A549 (cell line): ENCODE data around the gene OR6N1.

Source experiments
- BHLHE40 ChIP-seq: IDR thresholded peaks from 2 replicates; pipeline ENCODE4 v1.6.1; 2012; ENCODE audit warnings: low read depth, low read length, inconsistent platforms
- CEBPB ChIP-seq, 2 experiments: fragments of >200 bp in 1 of 2; sonication (Bioruptor Twin) in 1 of 2; formaldehyde crosslinking in 1 of 2; IDR thresholded peaks; 2 replicates each; pipeline ENCODE4 v1.6.1; 2012 to 2016
- CHD2 ChIP-seq: fragments of 150-350 bp; IDR thresholded peaks from 2 replicates; pipeline ENCODE4 v1.6.1; 2014; ENCODE audit warnings: low read length; ENCODE audit not compliant: partially characterized antibody
- CTCF ChIP-seq: fragments of >200 bp; sonication (Bioruptor Twin); formaldehyde crosslinking; IDR thresholded peaks from 3 replicates; pipeline ENCODE4 v1.5.1; 2016
- EHF ChIP-seq: fragments of 250-450 bp; sonication (Bioruptor Pico); IDR thresholded peaks from 2 replicates; pipeline ENCODE4 v1.5.0; 2020; ENCODE audit warnings: mild to moderate bottlenecking
- FOSL2 ChIP-seq, 2 experiments: fragments of 450-650 bp in 1 of 2; fragments of >200 bp in 1 of 2; sonication (Bioruptor Twin) in 1 of 2; formaldehyde crosslinking; IDR thresholded peaks; 2 replicates each; pipeline versions ENCODE4 v1.5.0 to v1.6.1; 2016 to 2020; ENCODE audit warnings: mild to moderate bottlenecking in 1 of 2, moderate library complexity in 1 of 2
- JUN ChIP-seq, 2 experiments: fragments of >200 bp; sonication (Bioruptor Twin); formaldehyde crosslinking; IDR thresholded peaks; 2 replicates in 1 of 2; 3 replicates in 1 of 2; pipeline ENCODE4 v1.6.1; 2016 to 2017
- JUNB ChIP-seq: fragments of >200 bp; sonication (Bioruptor Twin); formaldehyde crosslinking; IDR thresholded peaks from 2 replicates; pipeline ENCODE4 v1.6.1; 2016
- MAZ ChIP-seq: fragments of 150-350 bp; IDR thresholded peaks from 2 replicates; pipeline ENCODE4 v1.6.1; 2014; ENCODE audit warnings: antibody characterized with exemption, low read depth, low read length, borderline replicate concordance
- MYC ChIP-seq: IDR thresholded peaks from 2 replicates; pipeline ENCODE4 v1.6.1; 2012; ENCODE audit warnings: mild to moderate bottlenecking, inconsistent platforms, low read length, improper control_type of control experiment, borderline replicate concordance
- NR3C1 ChIP-seq: fragments of >200 bp; sonication (Bioruptor Twin); formaldehyde crosslinking; IDR thresholded peaks from 3 replicates; pipeline ENCODE4 v1.6.1; 2017
- RARB ChIP-seq: fragments of 250-450 bp; sonication (Bioruptor Pico); IDR thresholded peaks from 2 replicates; pipeline ENCODE4 v1.8.0; 2021; ENCODE audit warnings: mild to moderate bottlenecking, moderate library complexity
- REST ChIP-seq: fragments of 200-600 bp; sonication (generic); IDR thresholded peaks from 2 replicates; pipeline ENCODE4 v1.6.1; 2016; ENCODE audit warnings: antibody characterized with exemption, mild to moderate bottlenecking, moderate library complexity
- TP53 ChIP-seq: fragments of 250-450 bp; sonication (Bioruptor Pico); IDR thresholded peaks from 2 replicates; pipeline ENCODE4 v1.5.0; 2021; ENCODE audit warnings: mild to moderate bottlenecking, moderate library complexity

- no peak for TF ChIP-seq CTCF
- TF ChIP-seq REST: no peak
- no peak for TF ChIP-seq JUNB
- no peak for TF ChIP-seq JUN (IDR thresholded peaks at IDR 0.05)
- no peak for TF ChIP-seq BHLHE40
- no peak for TF ChIP-seq MAZ
- TF ChIP-seq EHF (CRISPR knock-in tag): no peak
- TF ChIP-seq RARB (CRISPR knock-in tag): no peak
- no peak for TF ChIP-seq CHD2
- no peak for TF ChIP-seq CEBPB (IDR thresholded peaks at IDR 0.05)
- TF ChIP-seq TP53: no peak
- no peak for TF ChIP-seq FOSL2 (IDR thresholded peaks at IDR 0.05)
- TF ChIP-seq FOSL2 (CRISPR knock-in tag; IDR thresholded peaks at IDR 0.05): no peak
- no peak for TF ChIP-seq NR3C1
- TF ChIP-seq MYC: no peak
These were observed 47.6 kb downstream of the OR6N1 start for GRCh38 chr1:158724442-158724841.
